Body of pancreas (tissue), 4 donors: Measurements from ENCODE around the gene PSPN.

ENCODE experiments used
- POLR2A ChIP-seq, 3 donors: fragments of 450-650 bp; IDR thresholded peaks; one replicate each; pipeline ENCODE4 v1.6.1; 2016; ENCODE audit warnings: antibody characterized with exemption in 3 of 3, mild to moderate bottlenecking in 2 of 3
- TF ChIP-seq, protein P1 (sequence below), 7 experiments: fragments of 450-650 bp in 4 of 7; fragments of 200-600 bp in 3 of 7; sonication (generic) in 3 of 7; IDR thresholded peaks; one replicate each; pipeline ENCODE4 v1.5.1; 2016 to 2019; ENCODE audit warnings: antibody characterized with exemption in 7 of 7

DNA sequence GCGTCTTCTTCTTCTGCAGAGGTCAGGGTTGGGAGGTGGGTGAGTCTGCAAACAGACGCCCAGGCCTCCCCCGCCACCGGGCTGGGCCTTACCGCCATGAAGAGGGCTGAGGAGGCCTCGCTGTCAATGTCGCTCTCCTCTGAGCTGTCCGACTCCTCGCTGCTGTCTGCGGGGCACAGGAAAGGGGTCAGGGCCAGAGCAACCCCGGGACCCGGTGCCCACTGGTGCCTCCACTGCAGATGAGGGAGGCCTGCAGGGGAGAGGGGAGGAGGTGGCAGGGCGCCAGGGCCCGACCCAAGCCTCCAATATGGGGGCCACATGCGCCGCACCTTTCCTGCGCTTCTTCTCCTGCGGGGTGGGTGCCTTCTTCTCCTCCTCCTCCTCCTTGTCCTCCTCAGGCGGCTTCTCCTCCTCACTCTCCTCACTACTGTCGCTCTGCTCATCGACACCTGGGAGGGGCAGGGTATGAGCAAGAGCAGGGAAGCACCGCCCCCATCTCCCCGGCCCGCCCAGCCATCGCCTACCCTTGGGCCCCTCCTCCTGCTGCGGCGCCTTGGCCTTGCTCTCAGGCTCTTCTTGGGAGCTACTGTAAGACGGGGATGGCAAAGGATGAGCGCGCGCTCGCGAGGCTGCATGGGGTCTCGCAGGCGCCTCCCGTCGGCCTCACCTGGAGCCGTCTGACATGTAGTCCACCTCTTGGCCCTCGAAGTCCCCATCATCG lies 5.5 kb upstream of the PSPN start:
- TF ChIP-seq POLR2A (IDR thresholded peaks at IDR 0.05) = no peak
- TF ChIP-seq, protein P1, sequence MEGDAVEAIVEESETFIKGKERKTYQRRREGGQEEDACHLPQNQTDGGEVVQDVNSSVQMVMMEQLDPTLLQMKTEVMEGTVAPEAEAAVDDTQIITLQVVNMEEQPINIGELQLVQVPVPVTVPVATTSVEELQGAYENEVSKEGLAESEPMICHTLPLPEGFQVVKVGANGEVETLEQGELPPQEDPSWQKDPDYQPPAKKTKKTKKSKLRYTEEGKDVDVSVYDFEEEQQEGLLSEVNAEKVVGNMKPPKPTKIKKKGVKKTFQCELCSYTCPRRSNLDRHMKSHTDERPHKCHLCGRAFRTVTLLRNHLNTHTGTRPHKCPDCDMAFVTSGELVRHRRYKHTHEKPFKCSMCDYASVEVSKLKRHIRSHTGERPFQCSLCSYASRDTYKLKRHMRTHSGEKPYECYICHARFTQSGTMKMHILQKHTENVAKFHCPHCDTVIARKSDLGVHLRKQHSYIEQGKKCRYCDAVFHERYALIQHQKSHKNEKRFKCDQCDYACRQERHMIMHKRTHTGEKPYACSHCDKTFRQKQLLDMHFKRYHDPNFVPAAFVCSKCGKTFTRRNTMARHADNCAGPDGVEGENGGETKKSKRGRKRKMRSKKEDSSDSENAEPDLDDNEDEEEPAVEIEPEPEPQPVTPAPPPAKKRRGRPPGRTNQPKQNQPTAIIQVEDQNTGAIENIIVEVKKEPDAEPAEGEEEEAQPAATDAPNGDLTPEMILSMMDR (IDR thresholded peaks at IDR 0.05) = no peak
